Islet of Langerhans (tissue), 1 donor: ENCODE results near the gene VASP.

Experiments used
- FAIRE-seq: peaks from one replicate; lab custom pipeline; 2011; peaks lifted over from hg19 to GRCh38; lab: Jason Lieb, UNC

Gene VASP

GRCh38 chr19:45558399-45558878 is 51.2 kb downstream of the VASP start:
- no peak for FAIRE-seq

- no peak for FAIRE-seq
Measured at GRCh38 chr19:45560038-45560437, 52.8 kb downstream of the VASP start.

GRCh38 chr19:45560686-45561085 is 53.4 kb downstream of the VASP start:
- no peak for FAIRE-seq

- FAIRE-seq: no peak
Measured at GRCh38 chr19:45564131-45564780, 57.0 kb downstream of the VASP start.

- no peak for FAIRE-seq
Measured at GRCh38 chr19:45567609-45568008, 60.3 kb downstream of the VASP start.

GRCh38 chr19:45568732-45569131 is 61.5 kb downstream of the VASP start:
- no peak for FAIRE-seq

GRCh38 chr19:45569619-45570421 is 62.5 kb downstream of the VASP start:
- FAIRE-seq: no peak

- FAIRE-seq: no peak
Measured at GRCh38 chr19:45571457-45572220, 64.4 kb downstream of the VASP start.

- FAIRE-seq: no peak
Measured at GRCh38 chr19:45574526-45574925, 67.2 kb downstream of the VASP start.

GRCh38 chr19:45575216-45575615 is 67.9 kb downstream of the VASP start:
- FAIRE-seq: no peak
